SH-SY5Y (cell line): ENCODE measurements around the gene EPB41.

Experiments used
- GATA2 ChIP-seq: IDR thresholded peaks from 2 replicates; pipeline ENCODE4 v1.6.1; 2011; ENCODE audit warnings: mild to moderate bottlenecking, low read depth, low read length
- GATA3 ChIP-seq: IDR thresholded peaks from 2 replicates; pipeline ENCODE4 v1.6.1; 2011; ENCODE audit warnings: low read depth, mild to moderate bottlenecking, low read length, moderate library complexity

- TF ChIP-seq GATA2 (no peak), GATA3 (no peak)
Measured at GRCh38 chr1:29112705-29113412, 198.5 kb downstream of the EPB41 start.
